ENCODE results near the gene MYBPC1.

DNA sequence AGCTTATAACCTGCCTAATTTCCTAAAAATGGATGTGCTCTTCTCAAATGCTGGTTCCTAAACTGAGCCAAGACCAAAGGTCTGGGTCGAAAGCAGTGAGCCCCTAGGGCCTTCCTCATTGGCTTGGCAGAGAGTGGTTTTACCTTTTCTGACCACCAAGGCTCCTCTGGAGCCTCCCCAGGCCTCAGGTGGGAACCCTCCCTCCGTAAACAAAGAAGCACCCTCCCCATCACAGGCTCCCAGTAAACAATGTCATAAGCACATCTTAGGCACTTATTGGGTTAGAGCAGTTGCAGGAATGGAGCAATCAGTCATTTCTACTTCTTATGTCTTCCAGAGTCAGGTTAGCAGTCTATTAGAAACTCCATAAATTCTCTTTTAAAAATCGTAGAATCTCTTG lies 108.7 kb downstream of the MYBPC1 start:
- TF ChIP-seq POLR2AphosphoS5 (IDR thresholded peaks at IDR 0.05) (no peak), POLR2A (IDR thresholded peaks at IDR 0.05) (no peak), EP300 (IDR thresholded peaks at IDR 0.05) (no peak)
- TF ChIP-seq, protein P1, sequence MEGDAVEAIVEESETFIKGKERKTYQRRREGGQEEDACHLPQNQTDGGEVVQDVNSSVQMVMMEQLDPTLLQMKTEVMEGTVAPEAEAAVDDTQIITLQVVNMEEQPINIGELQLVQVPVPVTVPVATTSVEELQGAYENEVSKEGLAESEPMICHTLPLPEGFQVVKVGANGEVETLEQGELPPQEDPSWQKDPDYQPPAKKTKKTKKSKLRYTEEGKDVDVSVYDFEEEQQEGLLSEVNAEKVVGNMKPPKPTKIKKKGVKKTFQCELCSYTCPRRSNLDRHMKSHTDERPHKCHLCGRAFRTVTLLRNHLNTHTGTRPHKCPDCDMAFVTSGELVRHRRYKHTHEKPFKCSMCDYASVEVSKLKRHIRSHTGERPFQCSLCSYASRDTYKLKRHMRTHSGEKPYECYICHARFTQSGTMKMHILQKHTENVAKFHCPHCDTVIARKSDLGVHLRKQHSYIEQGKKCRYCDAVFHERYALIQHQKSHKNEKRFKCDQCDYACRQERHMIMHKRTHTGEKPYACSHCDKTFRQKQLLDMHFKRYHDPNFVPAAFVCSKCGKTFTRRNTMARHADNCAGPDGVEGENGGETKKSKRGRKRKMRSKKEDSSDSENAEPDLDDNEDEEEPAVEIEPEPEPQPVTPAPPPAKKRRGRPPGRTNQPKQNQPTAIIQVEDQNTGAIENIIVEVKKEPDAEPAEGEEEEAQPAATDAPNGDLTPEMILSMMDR (IDR thresholded peaks at IDR 0.05), result no peak

Data from upper lobe of left lung (tissue), 4 donors.